ENCODE measurements around the gene CXCR3.
"Not testable (repeated sequence)": the region's sequence is repeated elsewhere in the genome, so short reads cannot be mapped to it uniquely, and the experiment has no call there.

Gene CXCR3

DNA sequence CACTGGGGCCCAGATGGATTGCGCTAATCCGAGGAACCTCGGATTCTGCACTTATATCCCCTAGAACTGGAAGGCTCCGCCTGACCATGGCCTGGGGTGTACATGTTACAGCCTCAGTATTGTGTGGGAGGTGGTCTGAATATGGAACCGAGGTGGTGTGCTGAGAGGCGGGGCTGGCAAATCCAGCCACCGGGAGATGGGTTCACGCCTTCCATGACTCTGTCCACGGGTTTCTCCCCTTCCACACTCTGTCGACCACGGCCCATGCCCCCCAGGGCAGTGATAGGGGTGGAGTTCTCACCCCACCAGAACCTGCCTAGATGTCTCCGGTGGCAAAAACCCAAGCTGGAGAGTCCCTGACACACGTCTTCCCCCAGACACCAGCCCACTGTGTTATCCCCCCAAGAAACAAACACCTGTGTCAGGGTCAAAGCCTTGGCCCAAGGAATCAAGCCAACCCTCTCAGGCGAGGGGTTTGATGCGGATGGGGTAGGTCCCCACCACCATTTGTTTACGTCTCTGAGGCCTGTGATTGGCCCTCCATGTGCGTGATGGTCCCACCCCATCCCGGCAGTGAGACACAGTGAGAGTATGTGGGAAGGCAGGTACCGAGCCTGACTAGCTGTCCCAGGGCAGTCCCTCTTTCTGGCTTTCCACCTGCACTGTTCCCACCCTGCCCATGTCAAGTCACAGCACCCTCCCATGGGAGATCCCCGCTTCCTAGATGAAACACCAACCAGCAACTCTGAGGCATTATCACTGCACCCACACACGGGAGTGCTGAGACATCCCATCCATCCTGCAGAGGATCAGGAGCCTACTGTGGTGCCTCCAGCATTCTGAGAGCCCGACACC, 42.5 kb upstream of the CXCR3 start:
- DNase-seq (ENCODE audit: low read depth, low spot score): no peak
- no CpG with 5 or more reads among the region's 22 CpGs for WGBS (ENCODE audit: insufficient coverage, insufficient read length)
- Histone ChIP-seq H3K9me3 (ENCODE audit: control insufficient read depth, insufficient read depth, low read length) (no peaks in the 10 kb centered on the region), H3K27me3 (ENCODE audit: control insufficient read depth, insufficient read depth, low read length) (no peaks in the 10 kb centered on the region), H3K27ac (ENCODE audit: low read length) (no peak overlapping the region), H3K36me3 (ENCODE audit: control insufficient read depth, insufficient read depth, low read length) (no peaks in the 10 kb centered on the region), H3K4me3 (ENCODE audit: low read length) (no peak overlapping the region), H3K4me1 (ENCODE audit: control insufficient read depth, insufficient read depth, low read length) (no peaks in the 10 kb centered on the region)

DNA sequence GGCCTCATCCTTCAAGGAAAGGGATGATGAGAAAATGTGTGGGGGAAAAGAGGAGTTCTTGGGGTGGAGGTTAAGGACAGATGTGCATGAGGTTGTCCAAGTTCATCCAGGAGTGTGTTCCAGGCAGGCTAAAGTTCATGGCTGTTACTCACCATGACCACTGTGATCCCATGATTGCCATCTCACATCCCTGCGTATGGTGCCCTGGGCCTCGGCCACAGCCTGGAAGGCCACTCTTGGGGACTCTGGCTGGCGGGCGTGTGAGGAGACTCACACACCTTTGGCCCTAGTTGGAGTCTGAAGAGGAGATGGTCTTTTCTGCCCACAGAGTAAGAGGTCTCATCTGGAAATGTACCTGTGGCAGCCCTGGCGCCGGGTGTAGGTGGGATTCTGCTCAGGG, 41.6 kb upstream of the CXCR3 start:
- no peak overlapping the region for H3K27ac ChIP-seq (ENCODE audit: low read length)
- H3K36me3 ChIP-seq (ENCODE audit: control insufficient read depth, insufficient read depth, low read length): no peaks in the 10 kb centered on the region
- no peak overlapping the region for H3K4me3 ChIP-seq (ENCODE audit: low read length)
- no peaks in the 10 kb centered on the region for H3K4me1 ChIP-seq (ENCODE audit: control insufficient read depth, insufficient read depth, low read length)
- no peak for DNase-seq (ENCODE audit: low read depth, low spot score)
- no peaks in the 10 kb centered on the region for H3K27me3 ChIP-seq (ENCODE audit: control insufficient read depth, insufficient read depth, low read length)
- WGBS (ENCODE audit: insufficient coverage, insufficient read length): no CpG with 5 or more reads among the region's 6 CpGs
- H3K9me3 ChIP-seq (ENCODE audit: control insufficient read depth, insufficient read depth, low read length): no peaks in the 10 kb centered on the region

DNA sequence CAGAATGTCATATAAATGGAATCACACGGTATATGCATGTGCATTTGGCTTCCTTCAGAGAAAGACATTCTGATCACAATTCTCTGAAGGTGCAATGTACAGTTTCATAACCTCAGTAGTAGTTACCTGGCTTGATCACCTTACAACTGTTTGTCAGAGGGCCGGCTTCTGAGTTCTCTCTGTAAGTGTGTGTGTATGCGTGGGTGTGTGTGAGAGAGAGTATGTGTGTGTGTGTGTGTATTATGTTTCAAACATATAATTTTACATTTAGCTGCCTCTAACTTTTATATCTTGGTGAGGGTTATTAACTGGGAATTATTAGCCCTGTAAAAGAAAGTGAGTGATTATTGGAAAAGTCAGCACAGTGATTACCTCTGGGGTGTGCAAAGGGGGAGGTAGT, 41.0 kb upstream of the CXCR3 start:
- Histone ChIP-seq H3K27ac (ENCODE audit: low read length) (no peak overlapping the region), H3K36me3 (ENCODE audit: control insufficient read depth, insufficient read depth, low read length) (no peaks in the 10 kb centered on the region), H3K9me3 (ENCODE audit: control insufficient read depth, insufficient read depth, low read length) (no peaks in the 10 kb centered on the region), H3K27me3 (ENCODE audit: control insufficient read depth, insufficient read depth, low read length) (no peaks in the 10 kb centered on the region), H3K4me3 (ENCODE audit: low read length) (no peak overlapping the region), H3K4me1 (ENCODE audit: control insufficient read depth, insufficient read depth, low read length) (no peaks in the 10 kb centered on the region)
- WGBS (ENCODE audit: insufficient coverage, insufficient read length): no CpG with 5 or more reads among the region's 3 CpGs
- no peak for DNase-seq (ENCODE audit: low read depth, low spot score)

DNA sequence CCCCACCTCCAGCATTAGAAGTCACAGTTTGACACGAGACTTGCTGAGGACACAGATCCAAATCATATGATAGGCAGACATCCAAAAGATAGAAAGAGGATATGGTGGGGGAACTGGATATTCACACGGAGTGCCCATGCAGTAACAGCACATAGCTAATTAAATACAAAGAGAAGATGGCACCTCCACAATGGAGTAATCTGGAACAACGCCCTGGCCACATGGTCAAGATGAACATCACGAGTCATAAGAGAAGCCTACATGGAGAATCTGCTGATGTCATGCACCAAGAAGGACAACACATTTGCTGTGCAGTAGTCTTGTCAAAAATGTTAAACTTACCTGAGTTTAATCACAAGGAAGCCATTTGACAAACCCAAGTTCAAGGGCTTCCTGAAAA, 39.0 kb upstream of the CXCR3 start:
- Histone ChIP-seq H3K36me3 (ENCODE audit: control insufficient read depth, insufficient read depth, low read length) (no peaks in the 10 kb centered on the region), H3K4me3 (ENCODE audit: low read length) (no peak overlapping the region), H3K9me3 (ENCODE audit: control insufficient read depth, insufficient read depth, low read length) (no peaks in the 10 kb centered on the region), H3K27ac (ENCODE audit: low read length) (no peak overlapping the region), H3K4me1 (ENCODE audit: control insufficient read depth, insufficient read depth, low read length) (no peaks in the 10 kb centered on the region), H3K27me3 (ENCODE audit: control insufficient read depth, insufficient read depth, low read length) (no peaks in the 10 kb centered on the region)
- no CpG with 5 or more reads among the region's 4 CpGs for WGBS (ENCODE audit: insufficient coverage, insufficient read length)
- no peak for DNase-seq (ENCODE audit: low read depth, low spot score)

DNA sequence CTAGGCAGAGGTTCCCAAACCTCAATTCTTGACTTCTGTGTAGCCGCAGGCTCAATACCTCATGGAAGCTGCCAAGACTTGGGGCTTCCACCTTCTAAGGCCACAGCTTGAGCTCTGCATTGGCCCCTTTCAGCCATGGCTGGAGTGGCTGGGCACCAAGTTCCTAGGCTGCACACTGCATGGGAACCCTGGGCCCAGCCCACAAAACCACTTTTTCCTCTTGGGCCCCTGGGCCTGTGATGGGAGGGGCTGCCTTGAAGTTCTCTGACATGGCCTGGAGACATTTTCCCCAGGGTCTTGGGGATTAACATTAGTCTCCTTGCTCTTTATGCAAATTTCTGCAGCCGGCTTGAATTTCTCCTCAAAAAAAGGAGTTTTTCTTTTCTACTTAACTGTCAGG, 35.0 kb upstream of the CXCR3 start:
- H3K4me1 ChIP-seq (ENCODE audit: control insufficient read depth, insufficient read depth, low read length): no peaks in the 10 kb centered on the region
- no peak overlapping the region for H3K4me3 ChIP-seq (ENCODE audit: low read length)
- no peaks in the 10 kb centered on the region for H3K9me3 ChIP-seq (ENCODE audit: control insufficient read depth, insufficient read depth, low read length)
- no peak overlapping the region for H3K27ac ChIP-seq (ENCODE audit: low read length)
- no peaks in the 10 kb centered on the region for H3K27me3 ChIP-seq (ENCODE audit: control insufficient read depth, insufficient read depth, low read length)
- DNase-seq (ENCODE audit: low read depth, low spot score): no peak
- no CpG with 5 or more reads among the region's 2 CpGs for WGBS (ENCODE audit: insufficient coverage, insufficient read length)
- H3K36me3 ChIP-seq (ENCODE audit: control insufficient read depth, insufficient read depth, low read length): no peaks in the 10 kb centered on the region

DNA sequence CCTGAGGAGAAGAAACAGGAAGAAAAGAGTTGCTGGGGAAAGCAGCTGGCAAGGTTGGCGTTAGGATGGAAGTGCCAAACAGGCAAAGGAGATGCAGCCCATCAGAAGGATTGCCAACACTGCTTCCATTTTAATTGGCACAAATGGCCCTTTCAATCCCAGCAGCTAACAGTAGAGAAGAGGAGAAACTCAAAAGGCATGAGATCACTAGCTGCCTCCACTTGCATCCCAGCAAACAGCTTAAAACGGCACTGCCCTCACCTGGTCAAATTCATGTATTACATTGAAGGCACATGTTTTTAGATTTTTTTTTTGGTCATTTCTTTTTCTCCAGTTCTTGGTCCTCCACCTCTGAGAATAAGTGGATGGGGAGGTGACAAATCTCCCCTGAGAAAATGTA, 34.1 kb upstream of the CXCR3 start:
- no peak overlapping the region for H3K27ac ChIP-seq (ENCODE audit: low read length)
- H3K36me3 ChIP-seq (ENCODE audit: control insufficient read depth, insufficient read depth, low read length): no peaks in the 10 kb centered on the region
- H3K9me3 ChIP-seq (ENCODE audit: control insufficient read depth, insufficient read depth, low read length): no peaks in the 10 kb centered on the region
- no peaks in the 10 kb centered on the region for H3K27me3 ChIP-seq (ENCODE audit: control insufficient read depth, insufficient read depth, low read length)
- peak; percentile 13 for DNase-seq (ENCODE audit: low read depth, low spot score)
- no CpG with 5 or more reads among the region's 2 CpGs for WGBS (ENCODE audit: insufficient coverage, insufficient read length)
- no peak overlapping the region for H3K4me3 ChIP-seq (ENCODE audit: low read length)
- H3K4me1 ChIP-seq (ENCODE audit: control insufficient read depth, insufficient read depth, low read length): no peaks in the 10 kb centered on the region

DNA sequence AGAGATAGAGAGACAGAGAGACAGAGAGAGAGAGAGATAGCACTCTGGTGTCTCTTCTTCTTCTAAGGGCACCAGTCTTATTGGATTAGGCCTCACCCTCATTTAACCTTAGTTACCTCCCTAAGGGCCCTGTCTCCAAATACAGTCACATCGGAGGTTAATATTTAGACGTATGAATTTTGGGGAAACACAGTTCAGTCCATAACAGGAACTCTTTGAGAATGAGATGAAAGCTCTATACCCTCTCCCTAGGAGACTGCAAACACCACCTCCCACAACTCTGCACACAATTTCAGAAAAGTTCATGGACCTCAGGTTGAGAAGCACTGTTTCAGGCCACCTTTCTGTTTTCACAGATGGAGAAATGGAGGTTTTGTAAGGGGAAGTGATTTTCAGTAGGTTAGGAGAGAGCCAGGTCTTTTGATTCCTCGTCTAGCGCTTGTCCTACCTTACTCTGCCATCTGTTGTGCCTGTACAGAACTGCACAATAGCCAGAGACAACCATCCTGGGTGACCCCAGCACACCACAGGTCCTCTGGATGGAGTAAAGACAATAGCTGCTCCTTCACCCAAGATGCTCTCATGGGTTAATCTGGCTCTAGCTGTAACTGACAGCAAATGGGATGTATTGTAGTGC, 32.1 kb upstream of the CXCR3 start:
- no peaks in the 10 kb centered on the region for H3K9me3 ChIP-seq (ENCODE audit: control insufficient read depth, insufficient read depth, low read length)
- H3K4me1 ChIP-seq (ENCODE audit: control insufficient read depth, insufficient read depth, low read length): no peaks in the 10 kb centered on the region
- H3K36me3 ChIP-seq (ENCODE audit: control insufficient read depth, insufficient read depth, low read length): no peaks in the 10 kb centered on the region
- DNase-seq (ENCODE audit: low read depth, low spot score): no peak
- no peak overlapping the region for H3K4me3 ChIP-seq (ENCODE audit: low read length)
- no CpG with 5 or more reads among the region's 4 CpGs for WGBS (ENCODE audit: insufficient coverage, insufficient read length)
- no peak overlapping the region for H3K27ac ChIP-seq (ENCODE audit: low read length)
- H3K27me3 ChIP-seq (ENCODE audit: control insufficient read depth, insufficient read depth, low read length): no peaks in the 10 kb centered on the region

DNA sequence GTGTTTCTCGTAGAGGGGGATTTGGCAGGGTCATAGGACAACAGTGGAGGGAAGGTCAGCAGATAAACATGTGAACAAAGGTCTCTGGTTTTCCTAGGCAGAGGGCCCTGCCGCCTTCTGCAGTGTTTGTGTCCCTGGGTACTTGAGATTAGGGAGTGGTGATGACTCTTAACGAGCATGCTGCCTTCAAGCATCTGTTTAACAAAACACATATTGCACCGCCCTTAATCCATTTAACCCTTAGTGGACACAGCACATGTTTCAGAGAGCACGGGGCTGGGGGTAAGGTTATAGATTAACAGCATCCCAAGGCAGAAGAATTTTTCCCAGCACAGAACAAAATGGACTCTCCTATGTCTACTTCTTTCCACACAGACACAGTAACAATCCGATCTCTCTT, 26.1 kb upstream of the CXCR3 start:
- WGBS (ENCODE audit: insufficient coverage, insufficient read length): no CpG with 5 or more reads among the region's 6 CpGs
- H3K27ac ChIP-seq (ENCODE audit: low read length); H3K9me3 ChIP-seq (ENCODE audit: control insufficient read depth, insufficient read depth, low read length); H3K27me3 ChIP-seq (ENCODE audit: control insufficient read depth, insufficient read depth, low read length); H3K4me3 ChIP-seq (ENCODE audit: low read length); DNase-seq (ENCODE audit: low read depth, low spot score); H3K4me1 ChIP-seq (ENCODE audit: control insufficient read depth, insufficient read depth, low read length); H3K36me3 ChIP-seq (ENCODE audit: control insufficient read depth, insufficient read depth, low read length): not testable (repeated sequence)

DNA sequence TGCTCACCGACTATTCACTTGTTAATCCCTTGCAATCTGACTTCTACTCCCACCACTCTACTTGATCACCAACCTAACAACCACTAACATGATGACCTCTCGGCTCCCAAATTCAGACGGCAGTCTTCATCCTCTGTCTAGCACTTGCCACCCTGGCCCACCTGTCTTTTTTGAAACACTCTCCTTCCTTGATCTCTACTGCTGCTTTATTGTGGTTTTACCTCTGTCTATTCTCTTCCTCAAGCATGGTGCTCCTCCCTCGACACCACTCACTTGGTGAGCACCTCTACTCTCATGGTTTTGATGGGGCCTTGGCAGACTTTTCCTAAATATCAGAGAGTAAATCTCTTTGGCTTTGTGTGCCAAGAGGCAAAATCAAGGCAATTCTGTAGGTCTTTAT, 21.7 kb upstream of the CXCR3 start:
- no CpG with 5 or more reads among the region's 4 CpGs for WGBS (ENCODE audit: insufficient coverage, insufficient read length)
- Histone ChIP-seq H3K27me3 (ENCODE audit: control insufficient read depth, insufficient read depth, low read length) (no peaks in the 10 kb centered on the region), H3K9me3 (ENCODE audit: control insufficient read depth, insufficient read depth, low read length) (no peaks in the 10 kb centered on the region), H3K4me3 (ENCODE audit: low read length) (no peak overlapping the region), H3K36me3 (ENCODE audit: control insufficient read depth, insufficient read depth, low read length) (no peaks in the 10 kb centered on the region), H3K27ac (ENCODE audit: low read length) (no peak overlapping the region), H3K4me1 (ENCODE audit: control insufficient read depth, insufficient read depth, low read length) (no peaks in the 10 kb centered on the region)
- no peak for DNase-seq (ENCODE audit: low read depth, low spot score)

DNA sequence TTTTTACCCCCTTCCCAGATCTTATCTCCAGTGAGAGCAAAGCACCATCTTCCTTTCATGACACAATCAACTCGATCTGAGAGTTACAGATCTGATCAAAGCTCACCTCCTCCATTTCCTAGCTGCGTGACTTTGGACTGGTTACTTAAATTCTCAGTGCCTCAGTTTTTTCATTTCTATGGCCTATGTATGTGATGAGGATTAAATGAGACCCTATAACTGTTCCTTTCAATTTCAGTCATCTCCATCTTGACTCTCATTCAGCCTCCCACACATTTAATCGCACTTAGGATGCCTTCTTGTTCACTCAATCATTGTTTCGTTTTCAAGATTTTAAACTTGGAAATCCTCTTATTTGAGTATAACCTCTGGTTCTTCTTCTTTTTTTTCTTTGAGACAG, 20.1 kb upstream of the CXCR3 start:
- Histone ChIP-seq H3K27me3 (ENCODE audit: control insufficient read depth, insufficient read depth, low read length) (no peaks in the 10 kb centered on the region), H3K27ac (ENCODE audit: low read length) (no peak overlapping the region), H3K4me1 (ENCODE audit: control insufficient read depth, insufficient read depth, low read length) (no peaks in the 10 kb centered on the region), H3K36me3 (ENCODE audit: control insufficient read depth, insufficient read depth, low read length) (no peaks in the 10 kb centered on the region), H3K4me3 (ENCODE audit: low read length) (no peak overlapping the region), H3K9me3 (ENCODE audit: control insufficient read depth, insufficient read depth, low read length) (no peaks in the 10 kb centered on the region)
- no peak for DNase-seq (ENCODE audit: low read depth, low spot score)
- WGBS (ENCODE audit: insufficient coverage, insufficient read length): no CpG with 5 or more reads among the region's 4 CpGs

DNA sequence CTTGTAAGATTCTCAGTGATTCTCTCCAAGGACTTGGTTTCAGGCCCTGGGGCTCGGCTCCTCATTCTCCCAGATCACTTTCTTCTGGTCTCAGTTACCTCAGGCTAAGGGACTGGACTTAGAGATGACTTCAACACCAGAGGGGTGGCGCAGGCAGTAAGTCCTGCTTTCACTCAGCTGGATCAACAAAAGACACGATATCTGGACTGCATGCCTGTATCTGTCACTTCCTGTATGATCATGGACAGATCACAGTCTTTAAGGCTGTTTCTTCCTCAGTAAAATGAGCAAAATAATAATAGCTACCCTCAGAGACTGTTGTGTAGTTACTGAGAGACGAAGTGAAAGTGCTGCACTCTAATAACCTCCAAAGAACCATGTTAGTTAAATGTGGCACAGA, 19.5 kb upstream of the CXCR3 start:
- Histone ChIP-seq H3K27ac (ENCODE audit: low read length) (no peak overlapping the region), H3K4me1 (ENCODE audit: control insufficient read depth, insufficient read depth, low read length) (no peaks in the 10 kb centered on the region), H3K36me3 (ENCODE audit: control insufficient read depth, insufficient read depth, low read length) (no peaks in the 10 kb centered on the region), H3K27me3 (ENCODE audit: control insufficient read depth, insufficient read depth, low read length) (no peaks in the 10 kb centered on the region), H3K9me3 (ENCODE audit: control insufficient read depth, insufficient read depth, low read length) (no peaks in the 10 kb centered on the region), H3K4me3 (ENCODE audit: low read length) (no peak overlapping the region)
- no CpG with 5 or more reads among the region's 4 CpGs for WGBS (ENCODE audit: insufficient coverage, insufficient read length)
- no peak for DNase-seq (ENCODE audit: low read depth, low spot score)

Data from iPS DF 6.9 (cell line).